MM.1S (cell line): ENCODE results near the gene ZNF776.

ENCODE experiments used
- DNase-seq: peaks from one replicate; pipeline ENCODE4 v3.0.0-alpha.2; 2015
- H2AFZ ChIP-seq: fragments of 300-600 bp; sonication (generic); 2 replicates; pipeline ENCODE4 v1.6.0; 2016; ENCODE audit warnings: antibody characterized with exemption, low read length
- H3F3A ChIP-seq: fragments of 300-600 bp; sonication (generic); 2 replicates; pipeline ENCODE4 v1.6.1; 2016; ENCODE audit warnings: mild to moderate bottlenecking, antibody characterized with exemption, low read length, moderate library complexity, mixed read lengths; ENCODE audit not compliant: insufficient read depth
- H3K27ac ChIP-seq: fragments of 300-600 bp; sonication (generic); 2 replicates; pipeline ENCODE4 v1.5.1; 2016; ENCODE audit warnings: mild to moderate bottlenecking, low read length
- H3K27me3 ChIP-seq: fragments of 300-600 bp; sonication (generic); replicated peaks from 2 replicates; pipeline ENCODE4 v1.6.0; 2016; ENCODE audit warnings: low read length; ENCODE audit not compliant: insufficient read depth
- H3K36me3 ChIP-seq: fragments of 300-600 bp; sonication (generic); replicated peaks from 2 replicates; pipeline ENCODE4 v1.6.1; 2016; ENCODE audit warnings: mild to moderate bottlenecking, low read length, mixed read lengths; ENCODE audit not compliant: insufficient read depth
- H3K4me1 ChIP-seq: fragments of 300-600 bp; sonication (generic); 2 replicates; pipeline ENCODE4 v1.6.1; 2016; ENCODE audit warnings: low read length, mixed read lengths
- H3K4me2 ChIP-seq: fragments of 300-600 bp; sonication (generic); 2 replicates; pipeline ENCODE4 v1.6.0; 2016; ENCODE audit warnings: low read depth, low read length
- H3K4me3 ChIP-seq: fragments of 300-600 bp; sonication (generic); 2 replicates; pipeline ENCODE4 v1.5.1; 2016; ENCODE audit warnings: low read length, mixed read lengths
- H3K79me2 ChIP-seq: fragments of 300-600 bp; sonication (generic); 2 replicates; pipeline ENCODE4 v1.6.1; 2016; ENCODE audit warnings: mixed run types, low read length, mixed read lengths
- H3K9ac ChIP-seq: fragments of 300-600 bp; sonication (generic); 2 replicates; pipeline ENCODE4 v1.6.1; 2016; ENCODE audit warnings: low read length, mixed read lengths
- H3K9me2 ChIP-seq: fragments of 300-600 bp; sonication (generic); replicated peaks from 2 replicates; pipeline ENCODE4 v1.6.1; 2016; ENCODE audit warnings: mild to moderate bottlenecking, low read length, mixed read lengths; ENCODE audit not compliant: insufficient read depth
- H3K9me3 ChIP-seq: fragments of 300-600 bp; sonication (generic); replicated peaks from 2 replicates; pipeline ENCODE4 v1.6.1; 2016; ENCODE audit warnings: mild to moderate bottlenecking, low read length, mixed read lengths; ENCODE audit not compliant: insufficient read depth
- H4K20me1 ChIP-seq: fragments of 300-600 bp; sonication (generic); 2 replicates; pipeline ENCODE4 v1.6.1; 2016; ENCODE audit warnings: mild to moderate bottlenecking, low read length, moderate library complexity, mixed read lengths; ENCODE audit not compliant: insufficient read depth
- CTCF ChIP-seq: fragments of 300-600 bp; sonication (generic); IDR thresholded peaks from 2 replicates; pipeline ENCODE4 v1.5.1; 2016; ENCODE audit warnings: antibody characterized with exemption, low read length, mixed read lengths
- EZH2 ChIP-seq: fragments of 300-600 bp; sonication (generic); optimal IDR thresholded peaks from 2 replicates; pipeline ENCODE3; 2017; ENCODE audit warnings: low read depth, mild to moderate bottlenecking, antibody characterized with exemption, low read length, mixed read lengths
- EZH2phosphoT487 ChIP-seq: fragments of 300-600 bp; sonication (generic); IDR thresholded peaks from 2 replicates; pipeline ENCODE4 v1.6.1; 2018; ENCODE audit warnings: antibody characterized with exemption, low read length

Gene ZNF776

GRCh38 chr19:57779220-57779845 lies 32.7 kb downstream of the ZNF776 start:
- Histone ChIP-seq H2AFZ (no peak overlapping the region), H3K9me2 (no peaks in the 10 kb centered on the region), H3K4me1 (0 out of 2 replicates have a peak, but pooled peaks cover 3% of the 10 kb centered on the region), H3K4me2 (no peak overlapping the region), H3F3A (peaks cover 5% of the 10 kb centered on the region; the same call in 1 of the 2 replicates), H3K27me3 (no peaks in the 10 kb centered on the region), H3K79me2 (peaks cover 46% of the 10 kb centered on the region), H3K36me3 (peaks cover 40% of the 10 kb centered on the region), H3K4me3 (no peak overlapping the region), H3K27ac (no peak overlapping the region), H4K20me1 (no peaks in the 10 kb centered on the region), H3K9me3 (no peaks in the 10 kb centered on the region), H3K9ac (no peak overlapping the region)
- TF ChIP-seq CTCF (no peak), EZH2phosphoT487 (no peak), EZH2 (no peak)
- no peak for DNase-seq

- DNase-seq: no peak
- no peaks in the 10 kb centered on the region for H3K9me3 ChIP-seq
- H3K9me2 ChIP-seq: no peaks in the 10 kb centered on the region
- no peak overlapping the region for H3K4me2 ChIP-seq
- H4K20me1 ChIP-seq: no peaks in the 10 kb centered on the region
- no peak for TF ChIP-seq CTCF
- no peak for TF ChIP-seq EZH2phosphoT487
- TF ChIP-seq EZH2: no peak
- H3K4me3 ChIP-seq: no peak overlapping the region
- H3K27me3 ChIP-seq: no peaks in the 10 kb centered on the region
- H2AFZ ChIP-seq: no peak overlapping the region
- H3K79me2 ChIP-seq: no peaks in the 10 kb centered on the region; the same call in 1 of the 2 replicates
- H3K27ac ChIP-seq: no peak overlapping the region
- no peaks in the 10 kb centered on the region for H3K4me1 ChIP-seq
- no peak overlapping the region for H3K9ac ChIP-seq
- no peaks in the 10 kb centered on the region for H3F3A ChIP-seq
- peaks cover 3% of the 10 kb centered on the region; the same call in 1 of the 2 replicates for H3K36me3 ChIP-seq
These were observed 39.7 kb downstream of the ZNF776 start for GRCh38 chr19:57786286-57786685.

- Histone ChIP-seq H3K4me2 (no peak overlapping the region), H3K27ac (no peak overlapping the region), H3K36me3 (peaks cover 3% of the 10 kb centered on the region; the same call in 1 of the 2 replicates), H2AFZ (no peak overlapping the region), H3K9me2 (no peaks in the 10 kb centered on the region), H3K27me3 (no peaks in the 10 kb centered on the region), H3K9me3 (no peaks in the 10 kb centered on the region), H3F3A (no peaks in the 10 kb centered on the region), H3K9ac (no peak overlapping the region), H3K79me2 (no peaks in the 10 kb centered on the region; the same call in 1 of the 2 replicates), H4K20me1 (no peaks in the 10 kb centered on the region), H3K4me1 (no peaks in the 10 kb centered on the region), H3K4me3 (no peak overlapping the region)
- no peak for DNase-seq
- no peak for TF ChIP-seq EZH2
- TF ChIP-seq CTCF: no peak
- no peak for TF ChIP-seq EZH2phosphoT487
These were observed 40.3 kb downstream of the ZNF776 start for GRCh38 chr19:57786906-57787305.
